ENCODE measurements around the gene RANBP10. TPM values are rescaled to one million over a fixed set of nuclear protein-coding genes. Genes with fewer than 3 reads are reported as not detected.

Gene RANBP10
- total and polyA plus RNA-seq, 9 of the 15 experiments (the other 6 are each of a cell fraction or from before 2014, with no cell fraction given), result 0.61 to 19.3 (median 5.9) TPM

DNA sequence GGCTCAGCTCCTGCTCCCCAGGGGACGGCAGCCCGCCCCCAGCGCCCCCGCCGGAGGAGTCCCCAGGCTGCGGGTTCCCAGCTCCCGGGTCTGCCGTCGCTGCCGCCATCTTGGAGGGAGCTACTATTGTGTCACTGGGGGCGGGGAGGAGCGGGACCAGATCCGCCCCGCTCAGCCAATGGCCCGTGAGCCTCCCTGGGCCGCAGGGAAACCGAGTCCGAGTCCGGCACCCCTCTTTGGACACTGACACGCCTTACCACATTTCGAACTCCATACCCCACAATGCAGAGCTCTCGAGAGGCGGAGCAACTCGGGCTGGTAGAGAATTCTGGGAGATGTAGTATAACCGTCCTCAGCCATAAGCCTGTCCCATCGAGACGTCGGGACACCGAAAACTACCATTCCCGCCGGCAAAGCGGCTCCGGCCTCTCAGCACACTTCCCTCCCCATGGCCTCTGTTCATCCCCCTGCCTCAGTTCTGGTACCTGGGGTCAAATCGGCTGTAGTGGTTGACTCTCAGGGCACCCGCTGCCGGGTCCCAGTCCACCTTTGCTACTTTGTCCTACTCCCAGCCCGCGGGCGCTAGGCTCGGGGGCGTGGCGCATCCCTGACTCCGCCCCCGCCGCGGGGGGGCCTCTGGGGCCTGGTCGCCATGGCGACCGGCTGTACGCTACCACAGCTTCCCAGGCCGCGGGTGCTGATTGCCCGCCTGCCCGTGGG, at the start of gene RANBP10, which contains the start of gene TSNAXIP1 (continued):
- TF ChIP-seq ZBTB1 (CRISPR knock-in tag; IDR thresholded peaks at IDR 0.05; ENCODE audit: borderline replicate concordance, low read depth) (0 out of 2 replicates have a peak, but pooled peaks have one; percentile 31), KAT8 (IDR thresholded peaks at IDR 0.05; ENCODE audit: low read depth) (no peak), TEAD4 (IDR thresholded peaks at IDR 0.05; ENCODE audit: low read length) (0 out of 2 replicates have a peak, but pooled peaks have one; percentile 12), TEAD4 (CRISPR knock-in tag; IDR thresholded peaks at IDR 0.05; ENCODE audit: borderline replicate concordance) (no peak), TBP (optimal IDR thresholded peaks at IDR 0.05; ENCODE audit: low read depth, low read length) (peak; percentile 95), ZFP30 (CRISPR knock-in tag; IDR thresholded peaks at IDR 0.05; ENCODE audit: borderline replicate concordance) (no peak), RBBP5 (IDR thresholded peaks at IDR 0.05; ENCODE audit: borderline replicate concordance, insufficient read depth, low read length, poor library complexity, severe bottlenecking) (peak; percentile 99), ILK (tag; IDR thresholded peaks at IDR 0.05; ENCODE audit: borderline replicate concordance, low read depth) (no peak), SIN3B (IDR thresholded peaks at IDR 0.05; ENCODE audit: low read depth) (peak; percentile 80)
- TF ChIP-seq, protein P1, sequence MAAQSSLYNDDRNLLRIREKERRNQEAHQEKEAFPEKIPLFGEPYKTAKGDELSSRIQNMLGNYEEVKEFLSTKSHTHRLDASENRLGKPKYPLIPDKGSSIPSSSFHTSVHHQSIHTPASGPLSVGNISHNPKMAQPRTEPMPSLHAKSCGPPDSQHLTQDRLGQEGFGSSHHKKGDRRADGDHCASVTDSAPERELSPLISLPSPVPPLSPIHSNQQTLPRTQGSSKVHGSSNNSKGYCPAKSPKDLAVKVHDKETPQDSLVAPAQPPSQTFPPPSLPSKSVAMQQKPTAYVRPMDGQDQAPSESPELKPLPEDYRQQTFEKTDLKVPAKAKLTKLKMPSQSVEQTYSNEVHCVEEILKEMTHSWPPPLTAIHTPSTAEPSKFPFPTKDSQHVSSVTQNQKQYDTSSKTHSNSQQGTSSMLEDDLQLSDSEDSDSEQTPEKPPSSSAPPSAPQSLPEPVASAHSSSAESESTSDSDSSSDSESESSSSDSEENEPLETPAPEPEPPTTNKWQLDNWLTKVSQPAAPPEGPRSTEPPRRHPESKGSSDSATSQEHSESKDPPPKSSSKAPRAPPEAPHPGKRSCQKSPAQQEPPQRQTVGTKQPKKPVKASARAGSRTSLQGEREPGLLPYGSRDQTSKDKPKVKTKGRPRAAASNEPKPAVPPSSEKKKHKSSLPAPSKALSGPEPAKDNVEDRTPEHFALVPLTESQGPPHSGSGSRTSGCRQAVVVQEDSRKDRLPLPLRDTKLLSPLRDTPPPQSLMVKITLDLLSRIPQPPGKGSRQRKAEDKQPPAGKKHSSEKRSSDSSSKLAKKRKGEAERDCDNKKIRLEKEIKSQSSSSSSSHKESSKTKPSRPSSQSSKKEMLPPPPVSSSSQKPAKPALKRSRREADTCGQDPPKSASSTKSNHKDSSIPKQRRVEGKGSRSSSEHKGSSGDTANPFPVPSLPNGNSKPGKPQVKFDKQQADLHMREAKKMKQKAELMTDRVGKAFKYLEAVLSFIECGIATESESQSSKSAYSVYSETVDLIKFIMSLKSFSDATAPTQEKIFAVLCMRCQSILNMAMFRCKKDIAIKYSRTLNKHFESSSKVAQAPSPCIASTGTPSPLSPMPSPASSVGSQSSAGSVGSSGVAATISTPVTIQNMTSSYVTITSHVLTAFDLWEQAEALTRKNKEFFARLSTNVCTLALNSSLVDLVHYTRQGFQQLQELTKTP (IDR thresholded peaks at IDR 0.05; ENCODE audit: low read depth in 1 of 2, partially characterized antibody in 2 of 2), result peak; percentile 87 to 100
- TF ChIP-seq, protein P2, sequence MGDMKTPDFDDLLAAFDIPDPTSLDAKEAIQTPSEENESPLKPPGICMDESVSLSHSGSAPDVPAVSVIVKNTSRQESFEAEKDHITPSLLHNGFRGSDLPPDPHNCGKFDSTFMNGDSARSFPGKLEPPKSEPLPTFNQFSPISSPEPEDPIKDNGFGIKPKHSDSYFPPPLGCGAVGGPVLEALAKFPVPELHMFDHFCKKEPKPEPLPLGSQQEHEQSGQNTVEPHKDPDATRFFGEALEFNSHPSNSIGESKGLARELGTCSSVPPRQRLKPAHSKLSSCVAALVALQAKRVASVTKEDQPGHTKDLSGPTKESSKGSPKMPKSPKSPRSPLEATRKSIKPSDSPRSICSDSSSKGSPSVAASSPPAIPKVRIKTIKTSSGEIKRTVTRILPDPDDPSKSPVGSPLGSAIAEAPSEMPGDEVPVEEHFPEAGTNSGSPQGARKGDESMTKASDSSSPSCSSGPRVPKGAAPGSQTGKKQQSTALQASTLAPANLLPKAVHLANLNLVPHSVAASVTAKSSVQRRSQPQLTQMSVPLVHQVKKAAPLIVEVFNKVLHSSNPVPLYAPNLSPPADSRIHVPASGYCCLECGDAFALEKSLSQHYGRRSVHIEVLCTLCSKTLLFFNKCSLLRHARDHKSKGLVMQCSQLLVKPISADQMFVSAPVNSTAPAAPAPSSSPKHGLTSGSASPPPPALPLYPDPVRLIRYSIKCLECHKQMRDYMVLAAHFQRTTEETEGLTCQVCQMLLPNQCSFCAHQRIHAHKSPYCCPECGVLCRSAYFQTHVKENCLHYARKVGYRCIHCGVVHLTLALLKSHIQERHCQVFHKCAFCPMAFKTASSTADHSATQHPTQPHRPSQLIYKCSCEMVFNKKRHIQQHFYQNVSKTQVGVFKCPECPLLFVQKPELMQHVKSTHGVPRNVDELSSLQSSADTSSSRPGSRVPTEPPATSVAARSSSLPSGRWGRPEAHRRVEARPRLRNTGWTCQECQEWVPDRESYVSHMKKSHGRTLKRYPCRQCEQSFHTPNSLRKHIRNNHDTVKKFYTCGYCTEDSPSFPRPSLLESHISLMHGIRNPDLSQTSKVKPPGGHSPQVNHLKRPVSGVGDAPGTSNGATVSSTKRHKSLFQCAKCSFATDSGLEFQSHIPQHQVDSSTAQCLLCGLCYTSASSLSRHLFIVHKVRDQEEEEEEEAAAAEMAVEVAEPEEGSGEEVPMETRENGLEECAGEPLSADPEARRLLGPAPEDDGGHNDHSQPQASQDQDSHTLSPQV (IDR thresholded peaks at IDR 0.05), result peak; percentile 99
- TF ChIP-seq, protein P3, sequence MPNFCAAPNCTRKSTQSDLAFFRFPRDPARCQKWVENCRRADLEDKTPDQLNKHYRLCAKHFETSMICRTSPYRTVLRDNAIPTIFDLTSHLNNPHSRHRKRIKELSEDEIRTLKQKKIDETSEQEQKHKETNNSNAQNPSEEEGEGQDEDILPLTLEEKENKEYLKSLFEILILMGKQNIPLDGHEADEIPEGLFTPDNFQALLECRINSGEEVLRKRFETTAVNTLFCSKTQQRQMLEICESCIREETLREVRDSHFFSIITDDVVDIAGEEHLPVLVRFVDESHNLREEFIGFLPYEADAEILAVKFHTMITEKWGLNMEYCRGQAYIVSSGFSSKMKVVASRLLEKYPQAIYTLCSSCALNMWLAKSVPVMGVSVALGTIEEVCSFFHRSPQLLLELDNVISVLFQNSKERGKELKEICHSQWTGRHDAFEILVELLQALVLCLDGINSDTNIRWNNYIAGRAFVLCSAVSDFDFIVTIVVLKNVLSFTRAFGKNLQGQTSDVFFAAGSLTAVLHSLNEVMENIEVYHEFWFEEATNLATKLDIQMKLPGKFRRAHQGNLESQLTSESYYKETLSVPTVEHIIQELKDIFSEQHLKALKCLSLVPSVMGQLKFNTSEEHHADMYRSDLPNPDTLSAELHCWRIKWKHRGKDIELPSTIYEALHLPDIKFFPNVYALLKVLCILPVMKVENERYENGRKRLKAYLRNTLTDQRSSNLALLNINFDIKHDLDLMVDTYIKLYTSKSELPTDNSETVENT (CRISPR knock-in tag; IDR thresholded peaks at IDR 0.05), result no peak
- TF ChIP-seq, protein P4, sequence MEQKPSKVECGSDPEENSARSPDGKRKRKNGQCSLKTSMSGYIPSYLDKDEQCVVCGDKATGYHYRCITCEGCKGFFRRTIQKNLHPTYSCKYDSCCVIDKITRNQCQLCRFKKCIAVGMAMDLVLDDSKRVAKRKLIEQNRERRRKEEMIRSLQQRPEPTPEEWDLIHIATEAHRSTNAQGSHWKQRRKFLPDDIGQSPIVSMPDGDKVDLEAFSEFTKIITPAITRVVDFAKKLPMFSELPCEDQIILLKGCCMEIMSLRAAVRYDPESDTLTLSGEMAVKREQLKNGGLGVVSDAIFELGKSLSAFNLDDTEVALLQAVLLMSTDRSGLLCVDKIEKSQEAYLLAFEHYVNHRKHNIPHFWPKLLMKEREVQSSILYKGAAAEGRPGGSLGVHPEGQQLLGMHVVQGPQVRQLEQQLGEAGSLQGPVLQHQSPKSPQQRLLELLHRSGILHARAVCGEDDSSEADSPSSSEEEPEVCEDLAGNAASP (IDR thresholded peaks at IDR 0.05), result no peak
